ENCODE results near the gene RBBP4. TPM values are rescaled to one million over a fixed set of nuclear protein-coding genes. Genes with fewer than 3 reads are reported as not detected.

RBBP4 gene
- total and polyA plus RNA-seq, 2 of the 13 experiments (the other 11 are each of a cell fraction or from before 2014, with no cell fraction given) = 64.4 to 166 TPM

- TF ChIP-seq NR0B2 (CRISPR knock-in tag; IDR thresholded peaks at IDR 0.05) = peak; percentile 57; the same call in 1 of the 2 replicates
- 0 out of 2 replicates have a peak, but pooled peaks have one; percentile 31 for TF ChIP-seq HNRNPUL1 (IDR thresholded peaks at IDR 0.05; ENCODE audit: low read depth, low read length)
- no peak for TF ChIP-seq TRIM24 (CRISPR knock-in tag; IDR thresholded peaks at IDR 0.05)
- 0 out of 2 replicates have a peak, but pooled peaks have one; percentile 56 for TF ChIP-seq NFATC3 (CRISPR knock-in tag; IDR thresholded peaks at IDR 0.05)
- no peak for TF ChIP-seq MAFF (IDR thresholded peaks at IDR 0.05; ENCODE audit: low read depth, low read length)
- no peak for TF ChIP-seq ZNF318 (CRISPR knock-in tag; IDR thresholded peaks at IDR 0.05)
- TF ChIP-seq RBFOX2 (IDR thresholded peaks at IDR 0.05; ENCODE audit: low read depth, low read length) = peak; percentile 93
- peak; percentile 76 for TF ChIP-seq FOXC1 (CRISPR knock-in tag; IDR thresholded peaks at IDR 0.05; ENCODE audit: borderline replicate concordance)
- TF ChIP-seq ATAD3A (CRISPR knock-in tag; IDR thresholded peaks at IDR 0.05) = no peak
- peak; percentile 20; the same call in 1 of the 2 replicates for TF ChIP-seq PAXIP1 (CRISPR knock-in tag; conservative IDR thresholded peaks at IDR 0.05)
- TF ChIP-seq PCBP2 (optimal IDR thresholded peaks at IDR 0.05; ENCODE audit: low read depth, low read length, poor library complexity, severe bottlenecking) = no peak
- TF ChIP-seq DR1 (CRISPR knock-in tag; IDR thresholded peaks at IDR 0.05) = peak; percentile 75; the same call in 1 of the 2 replicates
- TF ChIP-seq HDAC1 (CRISPR knock-in tag; IDR thresholded peaks at IDR 0.05) = peak; percentile 81
- TF ChIP-seq THYN1 (CRISPR knock-in tag; IDR thresholded peaks at IDR 0.05; ENCODE audit: borderline replicate concordance, low read depth) = 0 out of 2 replicates have a peak, but pooled peaks have one; percentile 78
- peak; percentile 75 for TF ChIP-seq THAP11 (CRISPR knock-in tag; IDR thresholded peaks at IDR 0.05)
- no peak; the same call in 1 of the 2 replicates for TF ChIP-seq NR2C2 (CRISPR knock-in tag; IDR thresholded peaks at IDR 0.05; ENCODE audit: borderline replicate concordance)
Observed at GRCh38 chr1:32650752-32651460, at the start of gene RBBP4 (continued).
